Keratinocyte (primary cell): ENCODE results near the gene MAGEL2.

ENCODE experiments used
- CTCF ChIP-seq, 3 experiments: IDR thresholded peaks in 1 of 3; conservative IDR thresholded peaks in 1 of 3; optimal IDR thresholded peaks in 1 of 3; 2 replicates in 2 of 3; 3 replicates in 1 of 3; pipeline versions ENCODE3 to v1.5.1; 2011; ENCODE audit warnings: low read length in 3 of 3, mild to moderate bottlenecking in 3 of 3, moderate library complexity in 2 of 3, control low read depth in 1 of 3, inconsistent platforms in 1 of 3; ENCODE audit not compliant: insufficient read depth in 2 of 3; ENCODE audit errors: extremely low read depth in 1 of 3
- EZH2 ChIP-seq: IDR thresholded peaks from one replicate; pipeline ENCODE4 v1.6.1; 2012; ENCODE audit warnings: inconsistent platforms, mild to moderate bottlenecking, low read length, moderate library complexity

GRCh38 chr15:23602124-23602523, 45.5 kb downstream of the MAGEL2 start:
- TF ChIP-seq CTCF (optimal IDR thresholded peaks at IDR 0.05 in 1 of 3, IDR thresholded peaks at IDR 0.05 in 1 of 3, conservative IDR thresholded peaks at IDR 0.05 in 1 of 3; ENCODE audit: extremely low read depth in 1 of 3, insufficient read depth in 2 of 3, low read length in 3 of 3) (no peak), EZH2 (no peak)
